Skeletal muscle satellite cell (primary cell): ENCODE results near the gene UBD. TPM values are rescaled to one million over a fixed set of nuclear protein-coding genes. Genes with fewer than 3 reads are reported as not detected.

ENCODE experiments used
- H3K27me3 ChIP-seq: 2 replicates; pipeline ENCODE4 v1.7.0; 2013; ENCODE audit warnings: low read length; ENCODE audit not compliant: control insufficient read depth, insufficient read depth
- H3K36me3 ChIP-seq: 2 replicates; pipeline ENCODE4 v1.7.0; 2013; ENCODE audit warnings: mild to moderate bottlenecking, control low read depth, low read length; ENCODE audit not compliant: insufficient read depth
- H3K4me1 ChIP-seq: 2 replicates; pipeline ENCODE4 v1.7.0; 2013; ENCODE audit warnings: low read length; ENCODE audit not compliant: control insufficient read depth, insufficient read depth
- H3K4me2 ChIP-seq: 2 replicates; pipeline ENCODE4 v1.7.0; 2013; ENCODE audit warnings: mild to moderate bottlenecking, low read length
- H3K4me3 ChIP-seq: 2 replicates; pipeline ENCODE4 v1.7.0; 2013; ENCODE audit warnings: low read length
- H3K9ac ChIP-seq: 2 replicates; pipeline ENCODE4 v1.7.0; 2013; ENCODE audit warnings: mild to moderate bottlenecking, low read depth, low read length, moderate library complexity
- H3K9me3 ChIP-seq: replicated peaks from 2 replicates; pipeline ENCODE4 v1.7.0; 2013; ENCODE audit warnings: mild to moderate bottlenecking, control low read depth, low read length
- total RNA-seq: library from RNA; depleted of rRNA; stranded (reverse); fragments of >200 nt; gene quantifications from 2 replicates; pipeline ENCODE4 v1.2.3, GENCODE V29; 2012; rRNA removed

UBD gene
- total RNA-seq = not detected in 2 replicates

- Histone ChIP-seq H3K9ac (no peak within 1 kb of the TSS), H3K36me3 (no peaks in the 10 kb centered on the region), H3K9me3 (no peaks in the 10 kb centered on the region), H3K4me2 (no peak within 1 kb of the TSS), H3K4me3 (no peak within 1 kb of the TSS), H3K27me3 (peaks cover under 1% of the 10 kb centered on the region), H3K4me1 (no peaks in the 10 kb centered on the region)
These were observed at the start of gene UBD for GRCh38 chr6:29559524-29560287. UBD (minus strand) TSS chr6:29559732; CDS start chr6:29559701, 31 bp downstream.

GRCh38 chr6:29608131-29608530 lies 48.6 kb upstream of the UBD start:
- no peak overlapping the region for H3K4me2 ChIP-seq
- H3K9ac ChIP-seq = no peak overlapping the region
- H3K36me3 ChIP-seq = peaks cover 76% of the 10 kb centered on the region
- H3K9me3 ChIP-seq = no peaks in the 10 kb centered on the region
- H3K4me3 ChIP-seq = no peak overlapping the region
- no peaks in the 10 kb centered on the region for H3K27me3 ChIP-seq
- H3K4me1 ChIP-seq = no peaks in the 10 kb centered on the region

DNA sequence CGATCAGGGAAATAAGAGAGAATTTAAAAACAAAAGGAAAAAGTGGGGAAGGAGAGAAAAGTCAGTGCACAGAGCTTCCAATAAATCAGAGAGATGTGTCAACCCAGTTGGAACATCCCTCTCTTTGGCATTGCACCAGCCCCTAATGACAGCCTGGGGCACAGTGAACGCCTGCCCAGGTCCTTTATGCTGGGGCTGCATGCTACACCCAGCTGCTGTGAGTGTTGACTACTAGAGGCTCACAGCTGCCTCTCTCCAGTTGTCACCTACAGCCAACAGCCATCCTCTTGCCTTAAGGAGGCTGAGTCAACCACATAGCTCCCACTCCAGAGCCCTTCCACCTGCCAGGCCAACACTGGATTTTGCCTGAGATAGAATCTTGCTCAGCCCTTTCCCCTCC lies 44.4 kb upstream of the UBD start:
- Histone ChIP-seq H3K9me3 (no peaks in the 10 kb centered on the region), H3K9ac (no peak overlapping the region), H3K4me2 (no peak overlapping the region), H3K4me1 (no peaks in the 10 kb centered on the region), H3K27me3 (no peaks in the 10 kb centered on the region), H3K36me3 (peaks cover 71% of the 10 kb centered on the region), H3K4me3 (no peak overlapping the region)

- Histone ChIP-seq H3K4me3 (no peak overlapping the region), H3K4me1 (no peaks in the 10 kb centered on the region), H3K4me2 (no peak overlapping the region), H3K36me3 (peaks cover 66% of the 10 kb centered on the region), H3K9me3 (no peaks in the 10 kb centered on the region), H3K9ac (no peak overlapping the region), H3K27me3 (no peaks in the 10 kb centered on the region)
These were observed 43.9 kb upstream of the UBD start for GRCh38 chr6:29603456-29603855.

- Histone ChIP-seq H3K4me1 (no peaks in the 10 kb centered on the region), H3K27me3 (no peaks in the 10 kb centered on the region), H3K36me3 (peaks cover 60% of the 10 kb centered on the region), H3K4me2 (no peak overlapping the region), H3K4me3 (no peak overlapping the region), H3K9ac (no peak overlapping the region), H3K9me3 (no peaks in the 10 kb centered on the region)
These were observed 43.2 kb upstream of the UBD start for GRCh38 chr6:29602564-29603361.

DNA sequence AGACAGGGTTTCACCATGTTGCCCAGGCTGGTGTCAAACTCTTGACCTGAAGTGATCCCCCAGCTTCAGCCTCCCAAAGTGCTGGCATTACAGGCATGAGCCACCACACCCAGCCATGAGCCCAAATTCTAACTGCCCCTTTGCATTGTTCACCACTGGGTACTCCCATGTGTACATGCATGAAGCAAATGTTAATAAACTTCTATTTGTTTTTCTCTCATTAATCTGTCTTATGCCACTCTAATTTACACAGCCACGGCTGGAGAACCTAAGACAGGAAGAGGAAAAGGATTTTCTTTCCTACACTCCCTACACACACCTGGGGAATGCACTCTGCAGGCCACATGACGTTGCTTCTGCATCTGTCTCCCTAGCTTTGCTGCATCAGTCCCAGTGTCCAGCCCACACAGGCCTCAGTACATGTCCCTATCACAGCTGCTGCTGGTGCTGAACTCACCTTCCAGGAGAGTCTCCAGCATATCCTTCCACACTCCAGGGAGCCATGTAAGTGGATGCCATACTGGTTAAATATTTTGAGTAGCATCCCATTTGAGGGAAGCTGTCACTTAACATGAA lies 38.7 kb upstream of the UBD start:
- H3K4me3 ChIP-seq = no peak overlapping the region
- H3K4me1 ChIP-seq = no peaks in the 10 kb centered on the region
- peaks cover 17% of the 10 kb centered on the region for H3K36me3 ChIP-seq
- no peaks in the 10 kb centered on the region for H3K27me3 ChIP-seq
- no peaks in the 10 kb centered on the region for H3K9me3 ChIP-seq
- H3K9ac ChIP-seq = no peak overlapping the region
- no peak overlapping the region for H3K4me2 ChIP-seq

- Histone ChIP-seq H3K9me3 (no peaks in the 10 kb centered on the region), H3K36me3 (peaks cover 10% of the 10 kb centered on the region), H3K4me2 (no peak overlapping the region), H3K27me3 (no peaks in the 10 kb centered on the region), H3K4me3 (no peak overlapping the region), H3K9ac (no peak overlapping the region), H3K4me1 (no peaks in the 10 kb centered on the region)
These were observed 37.7 kb upstream of the UBD start for GRCh38 chr6:29597184-29597583.

GRCh38 chr6:29596381-29596900 lies 36.9 kb upstream of the UBD start:
- H3K4me2 ChIP-seq = no peak overlapping the region
- H3K4me1 ChIP-seq = no peaks in the 10 kb centered on the region
- no peak overlapping the region for H3K4me3 ChIP-seq
- no peaks in the 10 kb centered on the region for H3K9me3 ChIP-seq
- H3K27me3 ChIP-seq = no peaks in the 10 kb centered on the region
- H3K9ac ChIP-seq = no peak overlapping the region
- peaks cover 4% of the 10 kb centered on the region for H3K36me3 ChIP-seq

- H3K27me3 ChIP-seq = no peaks in the 10 kb centered on the region
These were observed 33.8 kb upstream of the UBD start for GRCh38 chr6:29593199-29593855.

DNA sequence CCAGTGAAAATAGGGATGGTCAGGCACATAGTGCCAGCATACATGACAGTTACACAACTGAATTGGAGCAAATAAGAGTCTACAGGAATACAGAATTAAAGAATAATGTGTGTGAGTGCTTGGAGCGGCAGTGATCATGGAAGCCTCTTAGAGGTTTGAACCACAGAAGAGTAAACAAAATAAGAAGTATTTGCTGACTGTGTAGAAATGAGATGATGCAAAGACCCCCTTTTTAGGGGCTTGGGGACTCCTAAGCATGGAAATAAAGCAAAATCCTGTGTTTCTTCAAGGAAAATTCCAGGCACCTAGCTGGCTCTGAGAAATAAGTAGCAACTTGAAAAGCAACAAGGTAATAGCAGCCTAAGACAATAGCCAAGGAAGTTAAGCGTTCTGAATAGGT lies 32.1 kb upstream of the UBD start:
- Histone ChIP-seq H3K4me2 (no peak overlapping the region), H3K9ac (no peak overlapping the region), H3K4me1 (no peaks in the 10 kb centered on the region), H3K27me3 (peaks cover 4% of the 10 kb centered on the region), H3K36me3 (no peaks in the 10 kb centered on the region), H3K4me3 (no peak overlapping the region), H3K9me3 (no peaks in the 10 kb centered on the region)

More at GRCh38 chr6:29593199-29593855, 33.8 kb upstream of the UBD start:
- H3K4me2 ChIP-seq = no peak overlapping the region
- H3K4me1 ChIP-seq = no peaks in the 10 kb centered on the region
- H3K9me3 ChIP-seq = no peaks in the 10 kb centered on the region
- H3K9ac ChIP-seq = no peak overlapping the region
- H3K36me3 ChIP-seq = no peaks in the 10 kb centered on the region
- no peak overlapping the region for H3K4me3 ChIP-seq

- Histone ChIP-seq H3K4me1 (no peaks in the 10 kb centered on the region), H3K36me3 (no peaks in the 10 kb centered on the region), H3K4me3 (no peak overlapping the region), H3K9ac (no peak overlapping the region), H3K4me2 (no peak overlapping the region), H3K9me3 (no peaks in the 10 kb centered on the region), H3K27me3 (peaks cover 10% of the 10 kb centered on the region)
These were observed 30.8 kb upstream of the UBD start for GRCh38 chr6:29590218-29590808.
